NB4 (cell line): Measurements from ENCODE around the gene WDR81.

ENCODE experiments used
- MYC ChIP-seq: IDR thresholded peaks from 2 replicates; pipeline ENCODE4 v1.6.1; 2011; ENCODE audit warnings: low read depth, low read length
- TF ChIP-seq, protein P1 (sequence below): IDR thresholded peaks from 2 replicates; pipeline ENCODE4 v1.6.1; 2011; ENCODE audit warnings: low read depth, low read length

GRCh38 chr17:1683459-1683858 lies 41.0 kb upstream of the WDR81 start:
- TF ChIP-seq, protein P1, sequence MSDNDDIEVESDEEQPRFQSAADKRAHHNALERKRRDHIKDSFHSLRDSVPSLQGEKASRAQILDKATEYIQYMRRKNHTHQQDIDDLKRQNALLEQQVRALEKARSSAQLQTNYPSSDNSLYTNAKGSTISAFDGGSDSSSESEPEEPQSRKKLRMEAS, result no peak
- TF ChIP-seq MYC, result no peak
